Gastrocnemius medialis (tissue), 4 donors: Measurements from ENCODE around the gene NUDT13. TPM values are rescaled to one million over a fixed set of nuclear protein-coding genes. Genes with fewer than 3 reads are reported as not detected.
A peak's percentile ranks its signal among the peaks of the same experiment; 100 is the strongest.
"Not testable (repeated sequence)": the region's sequence is repeated elsewhere in the genome, so short reads cannot be mapped to it uniquely, and the experiment has no call there.

ENCODE experiments used
- ATAC-seq, 2 donors: fragments of 150-250 bp; one replicate each; pipeline ENCODE4 v1.9.1; 2016
- DNase-seq, 2 donors: peaks; one replicate each; pipeline ENCODE4 v3.0.0-alpha.2; 2019
- H3K27ac ChIP-seq, 4 donors: fragments of 200-600 bp; sonication (generic); 1 replicate in 1 of 4; 2 replicates in 3 of 4; pipeline ENCODE4 v1.5.1; 2016 to 2018; ENCODE audit warnings: mild to moderate bottlenecking in 2 of 4, moderate library complexity in 1 of 4
- H3K27me3 ChIP-seq, 3 donors: fragments of 200-600 bp; sonication (generic) in 2 of 3; 1 replicate in 1 of 3; 2 replicates in 2 of 3; pipeline versions ENCODE4 v1.5.1 to v1.6.0; 2016 to 2019; ENCODE audit warnings: mild to moderate bottlenecking in 1 of 3, moderate library complexity in 1 of 3
- H3K36me3 ChIP-seq, 2 donors: fragments of 200-600 bp; sonication (generic) in 1 of 2; one replicate each; pipeline ENCODE4 v1.5.1; 2017 to 2018
- H3K4me1 ChIP-seq, 2 donors: fragments of 200-600 bp; sonication (generic) in 1 of 2; one replicate each; pipeline ENCODE4 v1.5.1; 2016 to 2017; ENCODE audit warnings: mild to moderate bottlenecking in 2 of 2
- H3K4me3 ChIP-seq, 4 donors: fragments of 200-600 bp; sonication (generic) in 3 of 4; 1 replicate in 1 of 4; 2 replicates in 3 of 4; pipeline ENCODE4 v1.5.1; 2016 to 2019; ENCODE audit warnings: mild to moderate bottlenecking in 2 of 4
- H3K9me3 ChIP-seq, 3 donors: fragments of 200-600 bp; sonication (generic) in 2 of 3; 1 replicate in 1 of 3; 2 replicates in 2 of 3; pipeline ENCODE4 v1.5.1; 2016 to 2019
- POLR2A ChIP-seq, 2 donors: fragments of 450-650 bp; IDR thresholded peaks; one replicate each; pipeline ENCODE4 v1.6.1; 2017; ENCODE audit warnings: antibody characterized with exemption in 2 of 2, mild to moderate bottlenecking in 2 of 2, moderate library complexity in 2 of 2
- in situ Hi-C, 4 donors: fragments of 200-750 bp; cut with MboI; loops; one replicate each; pipeline versions ENCODE4 v1.15.0 to v1.8.0; 2017; ENCODE audit warnings: low sequenced_read_pairs in 4 of 4
- intact Hi-C: fragments of 100-400 bp; cut with DNase I; formaldehyde crosslinking; loops from one replicate; pipeline ENCODE4 v1.15.1; 2023; ENCODE audit warnings: low total_unique reads
- total RNA-seq, 4 donors: library from RNA; depleted of rRNA; stranded (reverse); fragments of >200 nt; gene quantifications; one replicate each; pipeline versions ENCODE4 v1.1.0 to v1.2.3, GENCODE V29; 2016
- TF ChIP-seq, protein P1 (sequence below), 5 experiments: fragments of 450-650 bp in 3 of 5; fragments of 200-600 bp in 2 of 5; sonication (generic) in 2 of 5; IDR thresholded peaks in 4 of 5; conservative IDR thresholded peaks in 1 of 5; 1 replicate in 4 of 5; 2 replicates in 1 of 5; pipeline ENCODE4 v1.5.1; 2016 to 2019; ENCODE audit warnings: antibody characterized with exemption in 5 of 5, mild to moderate bottlenecking in 3 of 5, moderate library complexity in 3 of 5

Gene NUDT13
- total RNA-seq, 4 donors from 2014 or later: 1.7 to 5.3 (median 2.0) TPM

DNA sequence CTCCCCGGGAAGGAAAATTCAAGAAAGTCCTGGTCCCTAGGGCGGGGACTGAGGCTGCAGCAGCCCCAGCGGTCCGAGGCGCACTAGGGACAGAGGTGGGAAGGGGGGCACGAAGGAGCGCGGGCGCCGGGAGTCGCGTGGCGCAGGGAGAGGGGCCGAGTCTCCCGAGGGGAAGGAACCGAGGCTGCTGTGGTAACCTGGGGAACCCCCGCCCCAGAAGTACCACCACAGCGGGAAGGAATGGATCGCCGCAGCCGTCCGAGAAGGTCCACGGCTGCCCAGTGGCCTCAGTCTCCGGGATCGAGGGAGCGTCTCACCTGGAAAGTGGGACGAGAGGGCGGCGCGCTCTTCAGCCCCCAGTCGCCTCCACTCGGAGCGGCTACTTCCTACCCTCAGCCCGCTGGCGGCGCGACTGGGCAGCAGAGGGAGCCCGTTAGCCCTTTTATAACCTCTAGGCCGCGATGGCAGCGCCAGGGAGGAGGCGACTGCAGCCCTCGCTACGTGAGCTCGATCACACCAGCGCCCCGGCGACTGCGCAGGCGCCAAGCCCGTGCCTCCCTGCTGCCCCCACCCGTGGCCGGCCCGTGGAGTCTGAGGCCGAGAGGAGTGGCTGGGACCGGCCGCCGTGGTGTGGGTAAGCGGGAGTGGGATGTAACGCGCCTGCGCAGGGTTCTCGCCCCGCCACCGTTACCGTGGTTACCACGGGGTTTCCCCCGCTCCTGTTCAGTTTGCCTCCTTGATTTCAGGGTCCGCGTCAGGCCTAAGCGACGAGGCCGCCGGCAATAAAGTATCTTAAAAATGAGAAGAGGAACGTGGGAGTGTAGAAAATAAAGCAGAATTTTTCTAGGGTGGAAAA lies 13.6 kb upstream of the NUDT13 start, which contains the start of gene P4HA1:
Gene P4HA1, minus strand, starts transcription at position 418 of the 856 bp plus-strand sequence. CDS start 21,983 bp downstream, outside the sequence.
- intact Hi-C loops (loop anchor here (1.0 to 5.0 kb wide), 5 partner anchors 14 to 156 kb away; partner anchors contain the start of genes ECD, FAM149B1, MRPS16 and NUDT13), in situ Hi-C loops (loop anchor here in 2 of 4 donors (10.0 kb wide), 1 partner anchor 68 kb away; the partner anchor contains the start of genes ECD (in 2 of the 2) and FAM149B1 (in 2 of the 2))
- Histone ChIP-seq H3K36me3 (no peaks in the 10 kb centered on the region), H3K9me3 (no peaks in the 10 kb centered on the region), H3K4me3 (peak within 1 kb of the TSS; percentile 83 to 99 (median 94)), H3K27ac (peak within 1 kb of the TSS; percentile 91 to 100 (median 96)), H3K4me1 (peaks cover 53% of the 10 kb centered on the region in 2 donors), H3K27me3 (no peaks in the 10 kb centered on the region)
- DNase-seq: peak; percentile 98 to 99
- TF ChIP-seq POLR2A (IDR thresholded peaks at IDR 0.05): peak; percentile 98 to 99
- TF ChIP-seq, protein P1, sequence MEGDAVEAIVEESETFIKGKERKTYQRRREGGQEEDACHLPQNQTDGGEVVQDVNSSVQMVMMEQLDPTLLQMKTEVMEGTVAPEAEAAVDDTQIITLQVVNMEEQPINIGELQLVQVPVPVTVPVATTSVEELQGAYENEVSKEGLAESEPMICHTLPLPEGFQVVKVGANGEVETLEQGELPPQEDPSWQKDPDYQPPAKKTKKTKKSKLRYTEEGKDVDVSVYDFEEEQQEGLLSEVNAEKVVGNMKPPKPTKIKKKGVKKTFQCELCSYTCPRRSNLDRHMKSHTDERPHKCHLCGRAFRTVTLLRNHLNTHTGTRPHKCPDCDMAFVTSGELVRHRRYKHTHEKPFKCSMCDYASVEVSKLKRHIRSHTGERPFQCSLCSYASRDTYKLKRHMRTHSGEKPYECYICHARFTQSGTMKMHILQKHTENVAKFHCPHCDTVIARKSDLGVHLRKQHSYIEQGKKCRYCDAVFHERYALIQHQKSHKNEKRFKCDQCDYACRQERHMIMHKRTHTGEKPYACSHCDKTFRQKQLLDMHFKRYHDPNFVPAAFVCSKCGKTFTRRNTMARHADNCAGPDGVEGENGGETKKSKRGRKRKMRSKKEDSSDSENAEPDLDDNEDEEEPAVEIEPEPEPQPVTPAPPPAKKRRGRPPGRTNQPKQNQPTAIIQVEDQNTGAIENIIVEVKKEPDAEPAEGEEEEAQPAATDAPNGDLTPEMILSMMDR (IDR thresholded peaks at IDR 0.05 in 4 of 5, conservative IDR thresholded peaks at IDR 0.05 in 1 of 5): peak; percentile 70 to 89 (median 78)
- ATAC-seq: peak; percentile 79 to 82

DNA sequence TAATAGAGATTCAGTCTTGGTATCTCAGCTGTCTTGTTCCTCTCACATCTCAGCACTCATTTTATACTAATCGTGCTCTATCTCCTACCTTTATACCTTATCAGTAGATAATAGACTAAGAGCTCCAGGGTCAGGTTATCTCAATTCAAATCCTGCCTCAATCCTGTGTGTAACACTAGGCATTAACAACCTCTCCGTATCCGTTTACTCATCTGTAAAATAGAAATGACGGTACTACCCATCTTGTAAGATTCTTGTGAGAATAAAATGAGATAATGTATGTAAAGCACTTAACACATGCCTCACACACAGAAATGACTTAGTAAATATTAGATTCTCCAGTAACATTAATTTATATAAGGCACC lies 13.0 kb upstream of the NUDT13 start:
- ATAC-seq (no peak), DNase-seq (no peak)
- H3K4me1 ChIP-seq: peaks cover 47% of the 10 kb centered on the region in 2 donors
- intact Hi-C loops (loop anchor here (1.0 to 5.0 kb wide), 3 partner anchors 13 to 155 kb away; partner anchors contain the start of genes ECD, FAM149B1, MRPS16 and NUDT13), in situ Hi-C loops (loop anchor here in 2 of 4 donors (10.0 kb wide), 1 partner anchor 68 kb away; the partner anchor contains the start of genes ECD (in 2 of the 2) and FAM149B1 (in 2 of the 2))
- H3K9me3 ChIP-seq: no peaks in the 10 kb centered on the region
- H3K36me3 ChIP-seq: no peaks in the 10 kb centered on the region
- peak overlapping the region; percentile 83 to 99 (median 94) for H3K4me3 ChIP-seq
- peak overlapping the region; percentile 91 to 100 (median 96) for H3K27ac ChIP-seq
- H3K27me3 ChIP-seq: no peaks in the 10 kb centered on the region
- TF ChIP-seq POLR2A (IDR thresholded peaks at IDR 0.05): no peak

DNA sequence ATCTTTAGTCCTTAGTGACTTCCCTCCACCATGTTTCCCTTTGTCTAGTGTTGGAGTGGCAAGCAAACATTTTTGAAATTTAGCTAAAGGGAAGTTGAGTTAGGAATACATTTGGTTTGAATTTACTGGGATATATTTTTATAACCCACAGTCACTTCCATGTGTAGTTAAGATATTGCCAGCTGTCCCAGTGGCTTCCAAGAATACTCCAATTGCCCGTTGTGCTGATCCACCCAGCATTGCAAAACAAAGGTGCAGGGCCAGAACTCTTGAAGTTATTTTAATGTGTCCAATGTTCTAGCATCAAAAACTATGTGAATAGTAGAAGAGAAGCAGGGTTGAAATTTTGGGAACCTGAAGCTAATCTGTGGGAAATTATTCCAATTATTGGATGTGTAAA lies 11.1 kb upstream of the NUDT13 start:
- no peaks in the 10 kb centered on the region for H3K36me3 ChIP-seq
- ATAC-seq (peak; percentile 61 to 68), DNase-seq (peak; percentile 60 to 74)
- no peaks in the 10 kb centered on the region for H3K9me3 ChIP-seq
- no peaks in the 10 kb centered on the region for H3K27me3 ChIP-seq
- H3K4me1 ChIP-seq: peaks cover 34 to 43% of the 10 kb centered on the region in 2 donors
- H3K27ac ChIP-seq: peak overlapping the region; percentile 91 to 100 (median 96)
- TF ChIP-seq POLR2A (IDR thresholded peaks at IDR 0.05): no peak
- TF ChIP-seq, protein P1 (IDR thresholded peaks at IDR 0.05 in 4 of 5, conservative IDR thresholded peaks at IDR 0.05 in 1 of 5): no peak
- intact Hi-C loops: loop anchor here (5.0 kb wide), 1 partner anchor 153 kb away; the partner anchor contains the start of gene MRPS16
- H3K4me3 ChIP-seq: no peak overlapping the region
- in situ Hi-C loops: loop anchor here in 2 of 4 donors (10.0 kb wide), 1 partner anchor 66 kb away; the partner anchor contains the start of genes ECD (in 2 of the 2) and FAM149B1 (in 2 of the 2)

DNA sequence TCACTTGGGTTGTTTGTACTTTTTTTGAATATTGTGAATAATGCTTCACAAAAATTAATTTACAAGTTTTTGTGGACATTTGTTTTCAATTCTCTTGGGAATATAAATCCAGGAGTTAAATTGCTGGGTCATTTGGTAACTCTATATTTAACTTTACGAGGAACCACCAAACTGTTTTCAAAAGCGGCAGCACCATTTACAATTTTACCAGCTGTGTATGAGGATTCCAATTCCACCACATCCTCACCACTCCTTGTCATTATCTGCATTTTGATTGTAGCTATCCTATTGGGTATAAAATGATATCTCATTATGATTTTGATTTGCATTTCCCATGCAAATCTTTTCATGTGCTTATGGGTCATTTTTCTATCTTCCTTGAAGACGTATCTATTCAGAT lies 4.0 kb upstream of the NUDT13 start:
- TF ChIP-seq, protein P1 (IDR thresholded peaks at IDR 0.05 in 4 of 5, conservative IDR thresholded peaks at IDR 0.05 in 1 of 5): no peak
- TF ChIP-seq POLR2A (IDR thresholded peaks at IDR 0.05): no peak
- Histone ChIP-seq H3K4me3 (no peak overlapping the region), H3K27ac (no peak overlapping the region), H3K4me1 (peaks cover 0 to 4% of the 10 kb centered on the region in 2 donors), H3K27me3 (no peaks in the 10 kb centered on the region), H3K36me3 (no peaks in the 10 kb centered on the region), H3K9me3 (no peaks in the 10 kb centered on the region)
- DNase-seq (no peak), ATAC-seq (no peak)
- intact Hi-C loops (no loop called here), in situ Hi-C loops (no loop called here)

DNA sequence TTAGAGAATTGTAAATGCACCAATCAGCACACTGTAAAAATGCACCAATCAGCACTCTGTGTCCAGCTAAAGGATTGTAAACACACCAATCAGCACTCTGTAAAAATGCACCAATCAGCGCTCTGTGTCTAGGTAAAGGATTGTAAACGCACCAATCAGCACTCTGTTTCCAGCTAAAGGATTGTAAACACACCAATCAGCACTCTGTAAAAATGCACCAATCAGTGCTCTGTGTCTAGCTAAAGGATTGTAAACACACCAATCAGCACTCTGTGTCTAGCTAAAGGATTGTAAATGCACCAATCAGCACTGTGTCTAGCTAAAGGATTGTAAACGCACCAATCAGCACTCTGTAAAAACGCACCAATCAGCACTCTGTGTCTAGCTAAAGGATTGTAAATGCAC lies 1.0 kb upstream of the NUDT13 start:
- in situ Hi-C loops, ATAC-seq, DNase-seq, intact Hi-C loops, H3K9me3 ChIP-seq, H3K27ac ChIP-seq, H3K36me3 ChIP-seq, H3K4me3 ChIP-seq, H3K27me3 ChIP-seq: not testable (repeated sequence)
- peaks cover 19 to 29% of the 10 kb centered on the region in 2 donors for H3K4me1 ChIP-seq

DNA sequence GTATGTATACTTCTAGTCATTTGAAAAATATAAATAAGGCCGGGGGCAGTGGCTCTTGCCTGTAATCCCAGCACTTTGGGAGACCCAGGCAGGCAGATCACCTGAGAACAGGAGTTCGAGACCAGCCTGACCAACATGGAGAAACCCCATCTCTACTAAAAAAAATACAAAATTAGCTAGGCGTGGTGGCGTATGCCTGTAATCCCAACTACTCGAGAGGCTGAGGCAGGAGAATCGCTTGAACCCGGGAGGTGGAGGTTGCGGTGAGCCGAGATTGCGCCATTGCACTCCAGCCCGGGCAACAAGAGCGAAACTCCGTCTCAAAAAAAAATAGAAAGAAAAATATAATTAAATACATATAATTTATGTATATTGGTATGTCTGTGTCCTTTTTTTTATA lies 1.8 kb downstream of the NUDT13 start:
- H3K36me3 ChIP-seq, H3K4me3 ChIP-seq, DNase-seq, in situ Hi-C loops, intact Hi-C loops, H3K9me3 ChIP-seq, H3K27me3 ChIP-seq, ATAC-seq: not testable (repeated sequence)
- Histone ChIP-seq H3K4me1 (peaks cover 20 to 30% of the 10 kb centered on the region in 2 donors), H3K27ac (peak overlapping the region; percentile 91 to 96 (median 94))
